OCI-M1 (cell line): Measurements from ENCODE around the gene KRTAP10-2.
"Not testable (repeated sequence)": the region's sequence is repeated elsewhere in the genome, so short reads cannot be mapped to it uniquely, and the experiment has no call there.

Experiments
- DNase-seq: peaks from one replicate; lab custom pipeline; 2025; lab: John Stamatoyannopoulos, UW

Gene KRTAP10-2

DNA sequence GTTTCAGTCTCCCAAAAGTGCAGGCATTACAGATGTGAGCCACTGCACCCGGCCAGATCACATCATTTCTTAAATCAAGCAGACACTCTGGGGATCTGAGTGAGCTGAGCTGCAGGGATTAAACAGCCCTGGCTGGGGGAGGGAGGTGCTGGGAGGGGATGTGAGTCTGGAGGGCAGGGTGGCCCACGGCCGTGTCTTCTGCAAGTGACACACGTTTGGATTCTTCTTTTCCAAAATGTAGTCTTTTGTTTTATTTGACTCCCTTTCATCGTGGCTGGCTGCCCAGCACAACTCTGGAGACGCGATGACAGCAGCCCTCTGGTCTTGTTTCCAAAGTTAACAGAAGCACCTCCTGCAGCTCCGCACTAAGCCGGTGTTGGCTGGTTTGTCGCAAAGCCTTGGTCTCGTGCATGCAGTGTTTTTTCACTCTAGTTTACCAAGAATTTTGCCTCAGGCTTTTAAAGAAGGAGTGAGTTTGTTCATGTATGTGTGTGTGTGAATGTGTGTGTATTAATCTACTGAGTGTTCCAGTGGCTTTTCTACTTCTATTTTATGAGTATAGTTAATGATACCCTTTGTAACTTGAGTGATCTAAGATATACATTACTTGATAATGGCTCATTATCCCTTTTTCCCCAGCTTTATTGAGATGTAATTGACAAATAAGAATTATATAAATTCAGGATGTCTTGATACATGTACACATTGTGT lies 31.9 kb upstream of the KRTAP10-2 start:
- no peak for DNase-seq

GRCh38 chr21:44582055-44582454 lies 30.8 kb upstream of the KRTAP10-2 start:
- no peak for DNase-seq

DNA sequence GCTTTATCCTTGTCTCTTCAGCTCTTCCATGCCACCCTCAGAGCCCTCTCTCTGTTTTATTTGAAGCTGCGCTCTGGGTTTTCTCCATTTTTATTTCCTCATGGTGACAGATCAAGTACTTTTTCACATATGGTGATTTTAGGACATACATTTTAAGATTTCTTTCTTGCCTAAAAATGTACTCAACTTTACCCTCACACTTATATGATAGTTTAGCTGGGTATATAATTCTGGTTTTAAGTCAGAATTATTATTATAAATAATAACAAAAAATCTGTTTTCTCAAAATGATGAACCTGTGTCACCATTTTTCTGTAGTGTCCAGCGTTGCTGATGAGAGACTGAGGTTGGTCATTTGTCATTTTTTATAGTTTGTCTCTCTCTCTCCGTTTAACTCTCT lies 29.9 kb upstream of the KRTAP10-2 start:
- no peak for DNase-seq

DNA sequence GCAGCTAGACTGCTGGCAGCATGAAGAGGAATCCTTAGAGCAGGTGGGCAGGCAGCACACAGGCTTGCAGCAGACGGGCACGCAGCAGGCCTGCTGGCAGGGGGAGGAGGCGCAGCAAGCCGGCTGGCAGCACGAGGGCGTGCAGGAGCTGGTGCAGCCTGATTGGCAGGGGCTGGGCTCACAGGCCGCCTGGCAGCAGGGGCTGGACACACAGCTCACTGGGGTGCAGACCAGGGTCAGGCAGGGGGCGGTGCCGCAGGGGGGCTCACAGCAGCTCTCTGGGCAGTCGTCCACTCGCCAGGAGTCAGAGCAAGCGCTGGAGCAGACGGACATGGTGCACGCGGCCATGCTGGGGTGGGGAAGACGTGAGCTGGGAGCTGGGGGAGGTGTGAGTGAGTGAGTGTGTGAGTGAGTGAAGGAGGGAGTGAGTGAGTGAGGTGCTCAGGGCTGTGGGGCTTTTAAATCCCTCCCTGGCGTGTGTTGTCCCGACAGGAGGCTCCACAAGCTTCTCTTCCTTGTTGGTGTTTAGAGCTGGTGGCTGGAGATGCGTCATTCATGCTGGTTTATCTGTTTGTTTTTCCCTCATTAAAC lies 29.0 kb upstream of the KRTAP10-2 start, which contains the start of gene KRTAP10-5:
TSS of gene KRTAP10-5 (minus strand) at position 374 of the 591 bp plus-strand sequence. CDS start at position 348, 26 bp downstream.
- not testable (repeated sequence) for DNase-seq

DNA sequence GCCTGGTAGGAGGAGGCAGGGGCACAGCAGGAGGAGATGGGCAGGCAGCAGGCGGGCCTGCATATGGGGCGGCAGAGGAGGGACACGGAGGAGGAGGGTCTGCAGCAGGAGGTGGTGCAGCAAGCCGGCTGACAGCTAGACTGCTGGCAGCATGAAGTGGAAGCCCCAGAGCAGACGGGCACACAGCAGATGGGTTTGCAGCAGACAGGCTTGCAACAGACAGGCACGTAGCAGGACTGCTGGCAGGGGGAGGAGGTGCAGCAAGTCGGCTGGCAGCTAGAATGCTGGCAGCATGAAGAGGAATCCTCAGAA lies 28.5 kb upstream of the KRTAP10-2 start:
- no peak for DNase-seq

GRCh38 chr21:44579056-44579832 lies 27.9 kb upstream of the KRTAP10-2 start:
- no peak for DNase-seq

GRCh38 chr21:44578371-44579055 lies 27.2 kb upstream of the KRTAP10-2 start:
- no peak for DNase-seq

- DNase-seq = no peak
Measured at GRCh38 chr21:44576025-44576420, 24.7 kb upstream of the KRTAP10-2 start.

- DNase-seq = no peak
Measured at GRCh38 chr21:44575307-44576024, 24.2 kb upstream of the KRTAP10-2 start.

GRCh38 chr21:44574457-44575306 lies 23.4 kb upstream of the KRTAP10-2 start:
- no peak for DNase-seq

DNA sequence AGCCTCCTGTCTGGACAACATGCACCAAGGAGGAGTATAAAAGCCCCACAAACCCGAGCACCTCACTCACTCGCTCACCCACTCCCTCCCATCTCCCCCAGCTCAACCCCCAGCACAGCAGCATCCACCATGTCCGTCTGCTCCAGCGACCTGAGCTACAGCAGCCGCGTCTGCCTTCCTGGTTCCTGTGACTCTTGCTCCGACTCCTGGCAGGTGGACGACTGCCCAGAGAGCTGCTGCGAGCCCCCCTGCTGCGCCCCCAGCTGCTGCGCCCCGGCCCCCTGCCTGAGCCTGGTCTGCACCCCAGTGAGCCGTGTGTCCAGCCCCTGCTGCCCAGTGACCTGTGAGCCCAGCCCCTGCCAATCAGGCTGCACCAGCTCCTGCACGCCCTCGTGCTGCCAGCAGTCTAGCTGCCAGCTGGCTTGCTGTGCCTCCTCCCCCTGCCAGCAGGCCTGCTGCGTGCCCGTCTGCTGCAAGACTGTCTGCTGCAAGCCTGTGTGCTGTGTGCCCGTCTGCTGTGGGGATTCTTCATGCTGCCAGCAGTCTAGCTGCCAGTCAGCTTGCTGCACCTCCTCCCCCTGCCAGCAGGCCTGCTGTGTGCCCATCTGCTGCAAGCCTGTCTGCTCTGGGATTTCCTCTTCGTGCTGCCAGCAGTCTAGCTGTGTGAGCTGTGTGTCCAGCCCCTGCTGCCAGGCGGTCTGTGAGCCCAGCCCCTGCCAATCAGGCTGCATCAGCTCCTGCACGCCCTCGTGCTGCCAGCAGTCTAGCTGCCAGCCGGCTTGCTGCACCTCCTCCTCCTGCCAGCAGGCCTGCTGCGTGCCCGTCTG lies 22.5 kb upstream of the KRTAP10-2 start, which contains the start of gene KRTAP10-4:
TSS of gene KRTAP10-4 (plus strand) at position 100 of the 827 bp plus-strand sequence. CDS start at position 130, 30 bp downstream.
- not testable (repeated sequence) for DNase-seq

GRCh38 chr21:44572959-44573583 lies 21.8 kb upstream of the KRTAP10-2 start:
- DNase-seq = no peak

GRCh38 chr21:44571844-44572782 lies 20.8 kb upstream of the KRTAP10-2 start:
- DNase-seq = no peak

DNA sequence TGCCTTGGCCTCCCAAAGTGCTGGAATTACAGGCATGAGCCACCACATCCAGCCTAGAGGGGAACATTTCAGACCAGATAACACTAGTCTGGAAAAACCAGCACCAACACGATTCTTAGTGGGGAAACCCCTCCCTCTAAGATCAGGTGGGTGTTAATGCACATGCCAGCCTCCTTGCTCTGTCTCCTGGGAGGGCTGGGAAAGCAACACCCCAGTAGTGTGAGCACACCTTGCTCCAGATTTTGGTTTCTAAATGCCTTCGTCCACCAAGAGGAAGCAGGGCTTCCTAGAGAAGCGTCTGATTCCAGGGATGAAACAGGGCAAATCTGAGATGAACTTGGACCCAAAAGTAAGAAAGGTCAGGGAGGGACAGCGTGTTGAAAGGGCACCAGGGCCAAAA lies 20.0 kb upstream of the KRTAP10-2 start:
- DNase-seq = no peak

GRCh38 chr21:44569861-44570517 lies 18.7 kb upstream of the KRTAP10-2 start:
- no peak for DNase-seq

DNA sequence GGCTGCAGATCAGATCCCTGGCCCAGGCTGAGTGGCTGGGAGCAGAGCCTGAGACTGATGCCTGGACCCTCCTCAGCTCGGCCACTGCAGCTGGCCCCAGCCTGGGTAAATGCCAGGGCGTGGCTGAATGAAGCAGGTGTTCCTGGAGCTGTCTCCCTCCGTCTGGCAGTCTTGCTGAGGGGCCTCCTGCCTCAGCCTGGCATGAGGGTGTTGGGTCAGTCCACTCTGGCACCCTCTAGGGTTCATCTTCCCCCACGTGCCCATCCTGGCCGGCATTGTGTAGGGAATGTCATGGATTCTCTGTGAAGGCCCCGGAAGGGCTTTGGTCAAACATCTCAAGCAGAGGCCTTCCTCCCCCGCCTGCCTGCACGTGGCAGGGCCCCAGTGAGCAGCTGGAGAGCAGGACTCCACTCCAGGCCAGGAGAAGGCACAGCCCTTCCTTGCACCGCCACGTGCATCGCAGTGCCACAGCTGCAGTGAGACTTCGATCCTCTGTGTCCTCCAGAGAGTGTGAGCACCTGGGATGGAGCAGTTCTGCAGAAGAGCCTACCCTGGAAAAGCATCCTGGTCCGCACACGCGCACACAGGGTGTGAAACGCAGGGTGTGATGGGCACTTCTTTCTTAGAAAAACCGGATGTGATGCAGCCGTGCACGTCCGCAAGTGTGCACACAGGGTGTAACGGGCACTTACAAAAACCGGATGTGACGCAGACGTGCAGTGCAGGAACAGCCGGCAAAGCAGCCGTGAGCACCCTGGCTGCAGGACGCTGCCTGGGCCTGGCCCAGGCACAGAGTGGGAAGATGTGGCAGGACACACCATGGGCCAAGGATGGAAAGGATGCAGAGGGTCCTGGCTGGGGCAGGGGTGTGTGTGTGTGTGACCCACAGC lies 17.6 kb upstream of the KRTAP10-2 start:
- DNase-seq = no peak

DNA sequence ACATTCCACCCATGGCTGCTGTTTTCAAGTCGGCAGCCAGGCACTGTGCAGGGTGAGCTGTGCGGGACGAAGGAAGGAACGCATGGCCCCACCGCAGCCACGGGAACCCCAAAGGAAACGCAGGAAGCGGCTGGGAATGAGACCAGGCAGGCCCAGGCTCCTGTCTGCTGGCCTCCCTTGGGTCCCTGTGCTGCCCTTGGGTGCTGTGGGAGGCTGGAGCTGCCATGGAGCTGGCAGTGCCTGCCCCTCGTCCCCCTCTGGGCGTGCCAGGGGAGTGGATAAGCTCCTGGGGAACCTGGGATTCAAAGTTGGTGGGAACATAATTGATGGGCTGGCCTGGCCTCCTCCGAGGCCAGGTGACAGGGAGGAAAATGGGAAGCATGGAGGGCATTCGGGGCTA lies 17.0 kb upstream of the KRTAP10-2 start:
- no peak for DNase-seq
